A549 (cell line): Measurements from ENCODE around the gene DNALI1. TPM values are rescaled to one million over a fixed set of nuclear protein-coding genes. Genes with fewer than 3 reads are reported as not detected.
"Not testable (repeated sequence)": the region's sequence is repeated elsewhere in the genome, so short reads cannot be mapped to it uniquely, and the experiment has no call there.

Experiments
- ATAC-seq, 2 experiments: fragments of 200-7000 bp in 1 of 2; fragments of >200 bp in 1 of 2; cut with Nextera tagmentation in 1 of 2; cut with Tn5 transposase in 1 of 2; 3 replicates each; pipeline versions ENCODE4 v1.8.0 to v1.9.1; 2018 to 2020; ENCODE audit warnings: mild to moderate bottlenecking in 1 of 2, moderate library complexity in 1 of 2
- CTCF ChIA-PET: fragments of 300-600 bp; sonication (Branson Sonifier 250); formaldehyde crosslinking; extraction: SDS; loops from one replicate; lab custom pipeline; 2021; ENCODE audit warnings: antibody characterized with exemption, inconsistent platforms; lab: Yijun Ruan, JAX
- POLR2A ChIA-PET: fragments of 350-600 bp; formaldehyde crosslinking; extraction: SDS; loops from one replicate; lab custom pipeline; 2021; ENCODE audit warnings: antibody characterized with exemption, inconsistent platforms; lab: Yijun Ruan, JAX
- DNase-seq, 2 experiments: peaks; one replicate each; pipeline versions ENCODE4 v3.0.0 to v3.0.0-alpha.2; 2011 to 2016; ENCODE audit warnings: low read depth in 1 of 2, low spot score in 1 of 2
- FAIRE-seq: peaks from 2 replicates; lab custom pipeline; 2011; peaks lifted over from hg19 to GRCh38; lab: Jason Lieb, UNC
- H3K27ac ChIP-seq, 2 experiments: fragments of >200 bp; sonication (Bioruptor Twin); formaldehyde crosslinking; 3 replicates each; pipeline ENCODE4 v1.5.1; 2016 to 2017
- H3K4me1 ChIP-seq: fragments of >200 bp; sonication (Bioruptor Twin); formaldehyde crosslinking; 3 replicates; pipeline ENCODE4 v1.6.1; 2016
- H3K4me2 ChIP-seq: fragments of >200 bp; sonication (Bioruptor Twin); formaldehyde crosslinking; 3 replicates; pipeline ENCODE4 v1.6.1; 2016
- H3K4me3 ChIP-seq: fragments of >200 bp; sonication (Bioruptor Twin); formaldehyde crosslinking; 3 replicates; pipeline ENCODE4 v1.5.1; 2016
- H3K9me3 ChIP-seq: fragments of >200 bp; sonication (Bioruptor Twin); formaldehyde crosslinking; 3 replicates; pipeline ENCODE4 v1.6.1; 2016
- ATOH8 ChIP-seq: fragments of 250-450 bp; sonication (Bioruptor Pico); IDR thresholded peaks from 2 replicates; pipeline ENCODE4 v1.5.0; 2020; ENCODE audit warnings: low read depth, mild to moderate bottlenecking, moderate library complexity
- BCL3 ChIP-seq: fragments of >200 bp; sonication (Bioruptor Twin); formaldehyde crosslinking; IDR thresholded peaks from 3 replicates; pipeline ENCODE4 v1.6.1; 2016
- E2F6 ChIP-seq: IDR thresholded peaks from 2 replicates; pipeline ENCODE4 v1.6.1; 2012; ENCODE audit warnings: low read depth, borderline replicate concordance
- EHF ChIP-seq: fragments of 250-450 bp; sonication (Bioruptor Pico); IDR thresholded peaks from 2 replicates; pipeline ENCODE4 v1.5.0; 2020; ENCODE audit warnings: mild to moderate bottlenecking
- FOXS1 ChIP-seq: fragments of 250-450 bp; sonication (Bioruptor Pico); IDR thresholded peaks from 2 replicates; pipeline ENCODE4 v1.5.0; 2020; ENCODE audit warnings: mild to moderate bottlenecking, moderate library complexity
- HOXB5 ChIP-seq: fragments of 250-450 bp; sonication (Bioruptor Pico); IDR thresholded peaks from 2 replicates; pipeline ENCODE4 v1.5.0; 2020; ENCODE audit warnings: mild to moderate bottlenecking, moderate library complexity
- KDM1A ChIP-seq: fragments of 200-600 bp; sonication (generic); IDR thresholded peaks from 2 replicates; pipeline ENCODE4 v1.6.1; 2016; ENCODE audit warnings: low read depth, mild to moderate bottlenecking
- KDM5A ChIP-seq: fragments of 200-600 bp; sonication (generic); IDR thresholded peaks from 2 replicates; pipeline ENCODE4 v1.6.1; 2016; ENCODE audit warnings: antibody characterized with exemption, mild to moderate bottlenecking
- NFE2L2 ChIP-seq: fragments of 150-350 bp; conservative IDR thresholded peaks from 2 replicates; pipeline ENCODE4 v1.6.1; 2014; ENCODE audit warnings: low read length
- NPAS2 ChIP-seq: fragments of 250-450 bp; sonication (Bioruptor Pico); IDR thresholded peaks from 2 replicates; pipeline ENCODE4 v1.8.0; 2022; ENCODE audit warnings: mild to moderate bottlenecking, moderate library complexity, borderline replicate concordance
- NR3C1 ChIP-seq: fragments of >200 bp; sonication (Bioruptor Twin); formaldehyde crosslinking; IDR thresholded peaks from 3 replicates; pipeline ENCODE4 v1.6.1; 2017
- PBX3 ChIP-seq: IDR thresholded peaks from 2 replicates; pipeline ENCODE4 v1.6.1; 2012
- PHF8 ChIP-seq: fragments of 200-600 bp; sonication (generic); IDR thresholded peaks from 2 replicates; pipeline ENCODE4 v1.6.1; 2016; ENCODE audit warnings: low read depth, mild to moderate bottlenecking, antibody characterized with exemption, moderate library complexity, borderline replicate concordance
- POLR2AphosphoS2 ChIP-seq: conservative IDR thresholded peaks from 2 replicates; pipeline ENCODE4 v1.6.1; 2012; ENCODE audit warnings: low read length, improper control_type of control experiment, inconsistent platforms
- SREBF2 ChIP-seq: fragments of 450-650 bp; IDR thresholded peaks from 2 replicates; pipeline ENCODE4 v1.6.1; 2014; ENCODE audit warnings: mild to moderate bottlenecking, moderate library complexity
- TP53 ChIP-seq: fragments of 250-450 bp; sonication (Bioruptor Pico); IDR thresholded peaks from 2 replicates; pipeline ENCODE4 v1.5.0; 2021; ENCODE audit warnings: mild to moderate bottlenecking, moderate library complexity
- ZNF302 ChIP-seq: fragments of 250-450 bp; sonication (Bioruptor Pico); IDR thresholded peaks from 2 replicates; pipeline ENCODE4 v1.9.0; 2021; ENCODE audit warnings: inconsistent platforms, mild to moderate bottlenecking, moderate library complexity
- ZSCAN20 ChIP-seq: fragments of 250-450 bp; sonication (Bioruptor Pico); IDR thresholded peaks from 2 replicates; pipeline ENCODE4 v1.8.0; 2022; ENCODE audit warnings: mild to moderate bottlenecking, moderate library complexity
- WGBS: methylation state at CpG from one replicate; pipeline ENCODE4 v1.1.6; 2017; ENCODE audit errors: missing lambda C conversion rate; 5-methylcytosine and 5-hydroxymethylcytosine counted together
- polyA plus RNA-seq, 4 experiments: library from polyadenylated mRNA; depleted of rRNA in 3 of 4; stranded (reverse); fragments of >200 nt; fragmentation: RNase III in 1 of 4; extraction: RNeasy Plus Mini Kit Qiagen cat#74134 plus additional on column Dnase treatment in 1 of 4; gene quantifications; 2 replicates in 3 of 4; 3 replicates in 1 of 4; pipeline ENCODE4 v1.2.3, GENCODE V29; 2011 to 2017

The DNALI1 gene
- polyA plus RNA-seq, 2 of the 4 experiments (the other 2 are of a cell fraction), result not detected

GRCh38 chr1:37574834-37575480, 18.2 kb downstream of the DNALI1 start:
- DNase-seq (no peak), FAIRE-seq (no peak)
- TF ChIP-seq BCL3, result no peak
- TF ChIP-seq PBX3, result no peak
- TF ChIP-seq POLR2AphosphoS2, result no peak
- no peak for TF ChIP-seq TP53 (CRISPR knock-in tag)
- TF ChIP-seq ZSCAN20 (CRISPR knock-in tag), result no peak
- no peak for TF ChIP-seq E2F6
- no peak for TF ChIP-seq ZNF302 (CRISPR knock-in tag)
- no peak for TF ChIP-seq HOXB5 (CRISPR knock-in tag)
- TF ChIP-seq NR3C1, result no peak
- no peak for TF ChIP-seq SREBF2
- TF ChIP-seq ATOH8 (CRISPR knock-in tag), result no peak
- TF ChIP-seq FOXS1, result no peak
- no peak for TF ChIP-seq KDM5A
- no peak for TF ChIP-seq NPAS2 (CRISPR knock-in tag)
- TF ChIP-seq NFE2L2, result no peak
- TF ChIP-seq PHF8, result no peak
- no peak for TF ChIP-seq KDM1A
- TF ChIP-seq, all 56 proteins: peak for 0
- peaks cover 9% of the 10 kb centered on the region; the same call in 1 of the 3 replicates for H3K4me1 ChIP-seq
- WGBS, result 78% methylated on average over 5 of the region's 7 CpGs
- CTCF ChIA-PET, result interaction anchor here (1.1 to 1.8 kb wide), 2 partner anchors 9 kb away, joined by 3 to 4 read pairs; no protein-coding TSS in a partner anchor
- no peak overlapping the region for H3K4me3 ChIP-seq
- POLR2A ChIA-PET, result no interaction called here
- H3K27ac ChIP-seq, result no peak overlapping the region
- ATAC-seq, result no peak
- no peaks in the 10 kb centered on the region for H3K9me3 ChIP-seq
- H3K4me2 ChIP-seq, result no peak overlapping the region

- FAIRE-seq (no peak), DNase-seq (no peak), ATAC-seq (no peak)
- TF ChIP-seq PBX3 (no peak), SREBF2 (no peak), EHF (CRISPR knock-in tag) (no peak)
- H3K4me2 ChIP-seq, result no peak overlapping the region
- POLR2A ChIA-PET, result no interaction called here
- CTCF ChIA-PET, result interaction anchor here (1.4 to 1.8 kb wide), 2 partner anchors 10 to 61 kb away, joined by 3 to 4 read pairs; partner anchors contain the start of gene MEAF6
- WGBS, result 84% methylated on average over 5 of the region's 5 CpGs
- H3K4me1 ChIP-seq, result peaks cover 9% of the 10 kb centered on the region; the same call in 1 of the 3 replicates
- H3K4me3 ChIP-seq, result no peak overlapping the region
- H3K27ac ChIP-seq, result no peak overlapping the region
- H3K9me3 ChIP-seq, result no peaks in the 10 kb centered on the region
Measured at GRCh38 chr1:37575692-37576091, 19.0 kb downstream of the DNALI1 start.

- FAIRE-seq, H3K9me3 ChIP-seq, ATAC-seq, POLR2A ChIA-PET, DNase-seq, H3K27ac ChIP-seq, H3K4me3 ChIP-seq, H3K4me2 ChIP-seq, H3K4me1 ChIP-seq: not testable (repeated sequence)
- CTCF ChIA-PET, result interaction anchor here (0.6 kb wide), 1 partner anchor 217 kb away, joined by 3 read pairs; no protein-coding TSS in a partner anchor
- WGBS, result 70% methylated on average over 4 of the region's 4 CpGs
Measured at GRCh38 chr1:37584544-37584943, 27.8 kb downstream of the DNALI1 start.
